HG03558 (cell line): ENCODE results near the gene E2F1.

Experiments used
- ATAC-seq: cut with Tn5 transposase; IDR thresholded peaks from one replicate; pipeline ENCODE4 v1.9.1; 2021; ENCODE audit warnings: moderate number of reproducible peaks; ENCODE audit not compliant: unreplicated experiment; ENCODE audit errors: extremely low read depth

E2F1 gene, protein sequence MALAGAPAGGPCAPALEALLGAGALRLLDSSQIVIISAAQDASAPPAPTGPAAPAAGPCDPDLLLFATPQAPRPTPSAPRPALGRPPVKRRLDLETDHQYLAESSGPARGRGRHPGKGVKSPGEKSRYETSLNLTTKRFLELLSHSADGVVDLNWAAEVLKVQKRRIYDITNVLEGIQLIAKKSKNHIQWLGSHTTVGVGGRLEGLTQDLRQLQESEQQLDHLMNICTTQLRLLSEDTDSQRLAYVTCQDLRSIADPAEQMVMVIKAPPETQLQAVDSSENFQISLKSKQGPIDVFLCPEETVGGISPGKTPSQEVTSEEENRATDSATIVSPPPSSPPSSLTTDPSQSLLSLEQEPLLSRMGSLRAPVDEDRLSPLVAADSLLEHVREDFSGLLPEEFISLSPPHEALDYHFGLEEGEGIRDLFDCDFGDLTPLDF

DNA sequence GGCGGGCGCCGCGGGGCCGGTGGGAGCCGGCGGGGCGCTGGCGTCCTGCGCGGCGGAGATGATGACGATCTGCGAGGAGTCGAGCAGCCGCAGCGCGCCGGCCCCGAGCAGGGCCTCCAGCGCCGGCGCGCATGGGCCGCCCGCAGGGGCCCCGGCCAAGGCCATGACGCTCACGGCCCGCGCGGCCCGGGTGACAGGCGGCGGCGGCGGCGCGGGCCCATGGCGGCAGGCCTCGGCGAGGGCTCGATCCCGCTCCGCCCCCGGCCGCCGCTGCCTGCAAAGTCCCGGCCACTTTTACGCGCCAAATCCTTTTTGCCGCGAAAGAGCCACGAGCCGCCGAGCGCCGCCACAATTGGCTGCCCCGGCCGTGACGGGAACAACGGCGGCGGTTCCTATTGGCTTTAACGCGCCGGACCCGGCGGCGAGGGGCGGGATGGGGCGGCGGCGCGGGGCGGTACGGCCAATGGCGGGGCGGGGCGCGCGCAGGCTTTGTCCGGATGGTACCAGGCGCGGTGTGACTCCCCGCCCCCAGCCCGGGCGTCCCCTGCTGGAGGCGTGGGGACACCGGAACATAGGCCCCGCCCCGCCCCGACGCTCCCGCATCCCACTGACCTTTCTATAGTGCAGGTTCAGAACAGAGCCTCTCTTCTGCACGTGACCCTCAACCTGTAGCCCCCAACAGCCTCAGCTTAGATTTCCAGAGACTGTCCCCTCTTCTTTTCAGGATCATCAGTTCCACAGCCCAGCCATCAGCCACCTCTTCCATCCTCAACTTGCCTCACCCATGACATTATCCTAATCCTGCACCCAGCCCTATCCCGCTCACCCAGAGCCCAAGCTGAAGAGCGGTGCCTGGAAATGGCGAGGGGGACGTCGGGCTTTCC, at the start of gene E2F1:
E2F1 (minus strand) TSS at position 286 of the 884 bp plus-strand sequence; CDS start at position 165, 121 bp downstream.
- peak; percentile 65 for ATAC-seq

DNA sequence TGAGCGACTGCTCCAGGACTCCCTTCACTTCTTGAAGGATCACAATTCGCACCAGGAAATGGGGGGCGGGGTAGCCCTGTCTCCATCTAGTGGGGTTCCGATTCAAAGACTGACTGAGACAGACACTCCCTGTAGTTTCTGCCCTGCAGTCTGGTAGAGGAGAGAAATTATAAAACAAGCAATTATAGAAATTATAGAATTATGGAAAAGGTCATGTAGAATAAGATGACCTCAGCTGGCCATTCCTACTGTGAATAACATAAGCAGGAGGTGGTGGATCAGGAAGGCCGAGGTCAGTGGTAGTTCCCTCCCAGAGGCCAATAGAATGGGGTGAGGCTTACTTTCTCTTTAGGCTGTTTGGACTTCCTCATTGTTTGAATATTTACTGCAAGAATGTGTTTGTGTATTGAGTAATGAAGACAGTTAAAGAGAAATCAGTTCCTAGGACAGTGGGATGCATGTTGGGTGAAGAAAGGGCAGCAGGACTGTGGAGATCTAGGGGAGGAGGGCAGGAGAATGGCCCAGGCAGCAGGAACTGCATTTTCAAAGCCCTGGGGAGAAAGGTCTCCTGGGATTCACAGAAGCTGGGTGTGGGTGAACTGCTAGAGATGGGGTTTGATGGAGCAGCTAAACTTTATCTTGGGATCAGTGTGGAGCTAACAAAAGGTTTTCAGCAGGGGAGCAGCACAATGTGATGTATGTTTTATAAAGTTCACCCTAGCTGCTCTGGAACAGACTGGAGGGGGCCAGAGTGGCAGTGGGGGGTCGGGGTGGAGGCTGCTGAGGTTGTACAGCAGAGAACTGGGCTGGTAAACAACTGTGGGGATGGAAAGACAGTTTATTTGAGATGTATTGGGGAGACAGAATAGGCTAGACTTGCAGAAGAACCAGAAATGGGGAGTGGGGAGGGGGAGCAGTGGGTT, 47.7 kb upstream of the E2F1 start:
- ATAC-seq, result no peak

DNA sequence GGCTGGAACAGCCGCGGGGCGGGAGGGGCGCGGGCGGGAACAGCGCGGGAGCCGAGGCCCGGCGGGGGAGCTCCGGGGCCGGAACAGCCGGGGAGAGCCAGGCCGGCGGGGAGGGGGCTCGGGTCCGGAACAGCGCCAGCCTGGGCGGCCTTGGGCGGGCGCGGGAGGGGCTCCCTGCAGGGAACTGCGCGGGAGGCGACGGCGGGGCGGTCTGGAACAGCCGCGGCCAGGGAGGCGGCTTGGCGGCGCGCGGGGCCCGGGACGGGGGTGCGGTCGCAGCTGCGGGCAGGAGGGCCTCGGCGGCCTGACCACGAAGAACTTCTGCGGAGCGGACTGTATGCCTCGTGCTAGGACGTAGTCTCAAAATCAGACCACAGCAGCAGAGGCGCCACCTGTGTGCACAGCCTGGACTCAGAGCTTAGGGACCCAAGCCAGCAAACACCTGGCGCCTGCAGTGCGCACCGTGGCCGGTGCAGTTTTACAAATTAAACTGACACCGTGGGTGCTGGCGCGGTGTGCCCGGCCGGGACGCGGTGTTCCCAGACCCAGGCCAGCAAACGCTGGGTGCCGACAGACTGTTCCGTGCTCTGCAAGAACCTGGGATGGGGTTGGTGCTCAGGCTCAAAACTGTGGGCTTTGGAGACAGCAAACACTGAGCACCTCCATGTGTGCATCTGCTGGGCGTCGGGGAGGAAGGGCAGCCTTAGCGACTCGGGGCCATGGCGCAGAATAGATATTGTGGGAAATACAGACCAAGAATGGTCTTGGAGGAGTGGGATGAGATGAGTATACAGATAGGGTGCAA, 46.2 kb upstream of the E2F1 start:
- peak; percentile 26 for ATAC-seq

DNA sequence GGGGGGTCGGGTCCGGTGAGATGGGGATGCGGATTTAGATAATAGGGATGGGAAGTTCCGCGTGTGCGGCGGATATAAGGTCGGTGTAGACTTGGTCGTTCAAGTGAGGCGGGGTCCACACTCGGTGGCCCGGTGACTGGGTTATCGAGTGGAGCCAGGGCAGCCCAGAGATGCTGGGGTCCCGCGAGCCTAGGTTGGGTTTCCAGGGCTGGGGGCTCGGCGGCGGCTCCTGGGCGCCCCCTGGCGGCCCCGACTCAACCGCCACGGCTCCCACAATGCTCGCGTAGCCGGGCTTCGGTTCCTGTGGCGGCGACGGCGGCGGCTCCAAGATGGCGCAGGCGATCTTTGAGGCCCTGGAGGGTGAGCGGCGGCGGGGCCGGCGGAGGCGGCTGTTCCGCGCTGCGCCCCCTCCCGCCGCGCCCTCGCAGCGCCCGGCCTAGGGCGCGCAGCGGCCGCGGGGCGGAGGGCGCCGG, 45.5 kb upstream of the E2F1 start, which contains the start of gene ZNF341:
ZNF341 (plus strand) TSS at position 304 of the 473 bp plus-strand sequence; CDS start at position 330, 26 bp downstream.
- peak; percentile 36 for ATAC-seq

DNA sequence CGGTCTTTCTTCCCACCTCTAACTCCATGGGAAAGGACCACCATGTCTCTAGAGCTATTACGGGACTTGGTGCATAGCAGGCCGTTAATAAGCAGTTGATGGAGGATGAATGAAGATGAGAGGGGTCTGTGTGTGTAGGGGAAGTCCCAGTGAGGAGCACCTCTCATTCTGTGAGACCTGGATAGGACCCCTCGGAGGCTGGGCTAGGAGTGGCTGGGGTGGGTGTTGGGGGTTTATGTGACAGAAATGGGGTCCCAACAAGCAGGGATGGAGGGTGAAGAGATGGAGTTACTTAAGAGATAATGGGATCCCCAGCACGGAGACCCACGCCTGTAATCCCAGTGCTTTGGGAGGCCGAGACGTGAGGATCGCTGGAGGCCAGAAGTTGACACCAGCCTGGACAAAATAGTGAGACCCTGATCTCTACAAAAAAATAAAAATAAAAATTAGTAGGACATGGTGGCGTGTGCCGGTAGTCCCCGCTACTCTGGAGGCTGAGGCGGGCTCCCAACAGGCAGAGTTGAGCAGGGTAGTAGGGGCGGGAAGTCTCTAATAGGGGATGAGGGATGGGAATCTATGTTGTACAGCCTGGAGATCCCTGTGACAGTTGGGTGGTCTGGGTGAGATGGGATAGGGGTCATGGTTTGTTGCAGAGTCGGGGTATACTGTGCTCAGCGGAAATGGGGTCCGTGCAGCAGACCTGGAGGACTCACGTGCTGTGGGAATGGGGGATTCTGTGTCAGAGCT, 44.9 kb upstream of the E2F1 start:
- no peak for ATAC-seq

DNA sequence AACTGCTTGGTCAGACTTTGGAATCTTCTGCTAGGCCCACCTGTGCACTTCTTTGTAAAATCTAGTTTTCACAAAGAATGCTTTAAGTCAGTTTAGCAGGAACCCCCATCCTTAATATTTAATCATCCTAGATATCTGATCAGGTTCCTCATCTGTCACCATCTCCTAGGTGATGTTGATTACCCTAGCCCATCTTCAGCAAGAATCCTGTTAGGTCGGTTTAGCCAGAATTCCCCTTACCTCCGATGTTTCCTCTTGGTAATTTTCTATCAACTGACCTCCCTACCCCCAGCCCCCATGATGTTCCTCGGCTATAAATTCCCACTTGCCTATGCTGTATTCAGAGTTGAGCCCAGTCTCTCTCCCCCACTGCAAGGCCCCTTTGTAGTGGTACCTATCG, 42.9 kb upstream of the E2F1 start:
- ATAC-seq, result no peak

DNA sequence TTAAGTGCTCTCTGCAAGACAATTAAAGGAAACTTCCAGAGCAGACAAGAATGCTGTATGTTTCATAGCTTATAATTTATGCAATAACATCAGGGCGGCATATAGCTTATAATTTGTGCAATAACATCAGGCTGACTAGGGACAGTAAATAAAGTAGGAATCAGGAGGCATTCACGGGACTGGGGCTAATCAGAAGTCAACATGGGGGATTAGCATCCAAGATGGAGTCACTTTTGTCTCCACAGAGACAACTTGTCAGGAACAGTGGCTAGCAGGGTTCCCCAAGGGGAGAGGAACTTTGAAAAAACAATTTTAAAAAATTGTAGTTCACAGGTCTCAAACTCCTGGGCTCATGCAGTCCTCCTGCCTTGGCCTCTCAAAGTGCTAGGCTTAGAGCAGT, 42.3 kb upstream of the E2F1 start:
- ATAC-seq, result no peak

DNA sequence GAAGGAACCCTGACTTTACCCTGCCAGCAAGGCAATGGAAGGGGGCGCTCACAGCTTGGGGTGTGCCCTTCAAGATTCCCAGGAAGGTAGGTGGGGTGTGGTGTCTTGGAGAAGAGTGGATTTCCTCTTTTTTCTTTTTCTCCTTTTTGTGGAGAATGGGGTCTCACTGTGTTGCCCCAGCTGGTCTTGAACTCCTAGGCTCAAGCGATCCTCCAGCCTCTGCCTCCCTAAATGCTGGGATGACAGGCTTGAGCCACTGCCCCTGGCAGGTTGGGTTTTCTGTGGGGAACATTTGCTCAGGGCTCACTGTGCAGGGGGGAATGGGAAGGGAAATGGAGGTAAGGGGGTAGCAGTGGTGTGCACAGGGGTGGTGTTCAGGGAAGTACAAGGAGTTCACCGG, 41.6 kb upstream of the E2F1 start:
- ATAC-seq, result no peak

DNA sequence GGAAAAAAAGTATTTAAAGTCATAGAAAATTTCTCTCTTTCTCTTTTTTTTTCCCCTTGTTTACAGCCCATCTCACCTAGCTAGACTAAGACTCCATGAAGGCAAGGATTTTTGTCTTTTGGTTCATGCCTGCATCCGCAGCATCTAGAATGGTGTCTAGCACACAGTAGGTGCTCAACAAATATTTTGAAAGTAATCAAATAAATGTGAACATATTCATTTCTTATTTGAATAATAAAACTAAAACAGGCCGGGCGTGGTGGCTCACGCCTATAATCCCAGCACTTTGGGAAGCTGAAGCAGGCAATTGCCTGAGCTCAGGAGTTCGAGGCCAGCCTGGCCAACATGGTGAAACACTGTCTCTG, 40.9 kb upstream of the E2F1 start:
- ATAC-seq, result no peak

DNA sequence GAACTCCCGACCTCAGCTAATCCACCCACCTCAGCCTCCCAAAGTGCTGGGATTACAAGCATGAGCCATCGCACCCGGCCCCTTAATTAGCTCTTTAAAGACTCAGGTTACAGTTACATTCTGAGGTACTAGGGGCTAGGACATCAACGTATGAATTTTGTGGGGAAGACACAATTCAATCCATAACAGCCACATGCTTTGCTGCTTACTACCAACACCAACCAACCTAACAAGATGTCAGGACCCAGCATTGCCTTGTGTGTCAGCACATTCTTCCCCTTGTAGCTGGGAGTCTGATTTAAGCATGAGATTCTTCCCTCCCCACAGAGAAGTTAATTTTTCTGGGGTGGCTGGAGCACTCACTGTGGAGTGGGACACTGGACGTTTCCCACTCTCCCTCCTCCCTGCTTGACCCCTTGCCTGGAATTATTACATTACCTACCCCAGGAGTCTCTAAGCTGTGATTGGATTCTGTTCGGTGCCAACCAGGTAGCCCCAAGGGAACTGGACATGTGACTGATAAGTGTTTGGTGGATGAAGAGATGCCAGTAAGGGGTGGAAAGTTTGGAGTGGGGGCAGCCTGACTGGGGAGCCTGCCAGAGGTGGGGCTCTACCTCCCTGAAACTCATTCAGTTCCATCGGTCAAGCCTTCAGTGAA, 39.6 kb upstream of the E2F1 start:
- no peak for ATAC-seq

DNA sequence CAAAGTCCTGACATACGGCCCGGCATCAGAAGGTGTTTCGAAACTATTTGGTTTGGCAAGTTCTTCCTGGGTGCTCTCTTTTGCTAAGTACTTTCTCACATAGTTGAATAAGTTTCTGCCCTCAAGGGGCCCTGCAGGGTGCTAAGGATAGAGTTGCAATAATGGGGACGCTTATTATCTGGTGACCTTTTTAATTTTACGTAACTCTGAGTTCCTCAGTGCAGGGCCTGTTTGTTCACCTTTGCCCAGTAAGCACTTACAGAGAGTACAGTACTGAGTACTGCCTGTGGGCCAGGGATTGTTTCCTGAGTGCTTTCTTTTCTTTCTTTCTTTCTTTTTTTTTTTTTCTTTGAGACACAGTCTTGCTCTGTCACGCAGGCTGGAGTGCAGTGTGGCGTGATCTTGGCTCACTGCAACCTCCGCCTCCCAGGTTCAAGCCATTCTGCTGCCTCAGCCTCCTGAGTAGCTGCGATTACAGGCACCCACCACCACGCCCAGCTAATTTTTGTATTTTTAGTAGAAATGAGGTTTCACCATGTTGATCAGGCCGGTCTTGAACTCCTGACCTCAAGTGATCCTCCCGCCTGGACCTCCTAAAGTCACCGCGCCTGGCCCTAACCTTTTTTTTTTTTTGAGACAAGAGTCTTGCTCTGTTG, 38.4 kb upstream of the E2F1 start:
- ATAC-seq, result no peak

DNA sequence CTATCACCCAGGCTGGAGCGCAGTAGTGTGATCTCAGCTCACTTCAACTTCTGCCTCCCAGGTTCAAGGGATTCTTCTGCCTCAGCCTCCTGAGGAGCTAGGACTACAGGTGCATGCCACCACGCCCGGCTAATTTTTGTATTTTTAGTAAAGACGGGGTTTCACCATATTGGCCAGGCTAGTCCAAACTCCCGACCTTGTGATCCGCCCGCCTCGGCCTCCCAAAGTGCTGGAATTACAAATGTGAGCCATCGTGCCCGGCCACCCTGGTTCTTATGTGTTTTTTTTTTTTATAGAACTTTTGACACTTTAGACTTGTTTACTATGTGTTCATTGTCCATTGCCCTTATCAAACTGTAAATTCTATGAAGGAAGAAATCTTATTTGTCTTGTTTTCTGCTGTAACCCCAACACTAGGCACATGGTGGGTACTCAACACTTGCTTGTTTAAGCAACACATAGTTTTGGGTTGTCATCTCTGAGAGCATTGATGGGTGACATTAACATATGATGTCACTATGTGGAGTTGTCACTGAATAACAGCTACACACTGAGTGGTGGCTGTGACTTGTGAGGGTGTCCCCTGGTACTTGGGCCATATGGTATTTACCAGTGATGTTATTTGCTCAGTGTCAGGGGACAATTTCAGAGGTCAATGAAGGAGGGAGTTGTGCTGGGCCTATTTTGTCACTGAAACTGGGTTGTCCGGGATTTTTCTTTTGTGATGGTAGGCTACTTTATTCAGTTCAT, 35.4 kb upstream of the E2F1 start:
- ATAC-seq, result no peak

DNA sequence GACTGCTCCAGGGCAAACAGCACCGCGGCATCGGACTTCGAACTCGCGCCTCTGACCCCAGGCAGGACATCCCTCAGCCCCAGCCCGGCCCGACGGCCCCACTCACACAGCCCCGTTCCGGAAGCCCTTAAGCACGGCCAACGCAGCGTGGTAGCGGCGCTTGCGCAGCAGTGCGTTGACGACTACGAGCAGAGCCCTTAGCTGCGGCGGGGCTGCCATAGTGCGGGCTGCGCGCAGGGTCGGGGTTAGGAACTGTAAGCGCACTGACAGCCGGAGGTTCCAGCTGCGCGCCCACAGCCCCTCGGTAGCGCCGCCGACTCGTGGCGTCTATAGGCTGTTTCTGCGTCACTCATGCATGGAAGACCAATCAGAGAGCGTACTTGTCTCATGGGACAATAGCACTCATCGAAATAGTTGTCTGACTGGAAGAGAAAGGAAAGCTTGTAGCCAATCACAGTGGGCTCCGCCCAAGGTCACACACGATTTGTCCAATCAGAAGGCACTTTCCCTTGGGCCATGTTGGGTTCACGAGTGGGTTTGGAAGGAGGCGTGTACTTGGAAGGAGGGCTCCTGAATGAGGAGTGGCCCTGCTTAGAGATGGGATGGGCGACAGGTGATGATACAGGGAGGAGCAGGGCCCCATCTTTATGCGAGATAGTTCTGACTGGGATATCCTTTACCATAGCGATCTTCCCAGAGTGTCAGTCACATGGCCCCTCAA, 34.0 kb upstream of the E2F1 start, which contains the start of gene PXMP4:
PXMP4 (minus strand) TSS at position 322 of the 721 bp plus-strand sequence; CDS start at position 219, 103 bp downstream.
- peak; percentile 70 for ATAC-seq

DNA sequence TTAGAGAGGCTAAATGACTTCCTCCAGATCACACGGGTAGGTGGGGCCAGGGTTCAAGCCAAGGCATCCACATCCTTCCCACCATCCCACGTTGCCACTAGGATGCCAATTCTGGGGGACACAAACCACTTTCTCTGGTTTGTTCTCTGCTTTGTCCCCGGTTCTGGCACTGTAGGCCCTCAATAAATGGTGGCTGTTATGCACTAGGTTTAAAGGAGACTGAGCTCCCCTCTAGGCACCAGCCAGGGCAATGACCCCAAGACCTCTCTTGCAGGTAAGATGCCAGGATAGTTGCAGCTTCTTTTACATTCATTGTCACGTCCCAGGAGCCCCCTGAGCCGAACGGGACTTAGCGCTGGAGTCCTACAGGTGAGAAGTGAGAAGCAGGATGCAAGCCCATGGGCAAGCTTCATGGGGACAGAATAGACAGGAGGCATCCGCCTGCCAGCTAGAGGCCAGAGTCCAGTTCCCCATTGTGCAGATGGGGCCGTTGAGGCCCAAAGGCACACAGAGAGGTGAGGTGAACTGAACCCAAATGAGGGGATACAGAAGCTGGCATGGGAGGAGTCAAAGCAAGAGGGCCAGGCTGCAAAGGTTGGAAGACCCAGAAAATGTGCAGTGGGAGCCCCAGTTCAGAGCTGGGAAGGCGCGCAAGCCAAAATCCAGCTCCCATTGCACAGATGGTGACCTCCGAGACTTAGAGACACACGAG, 33.2 kb upstream of the E2F1 start:
- no peak for ATAC-seq

DNA sequence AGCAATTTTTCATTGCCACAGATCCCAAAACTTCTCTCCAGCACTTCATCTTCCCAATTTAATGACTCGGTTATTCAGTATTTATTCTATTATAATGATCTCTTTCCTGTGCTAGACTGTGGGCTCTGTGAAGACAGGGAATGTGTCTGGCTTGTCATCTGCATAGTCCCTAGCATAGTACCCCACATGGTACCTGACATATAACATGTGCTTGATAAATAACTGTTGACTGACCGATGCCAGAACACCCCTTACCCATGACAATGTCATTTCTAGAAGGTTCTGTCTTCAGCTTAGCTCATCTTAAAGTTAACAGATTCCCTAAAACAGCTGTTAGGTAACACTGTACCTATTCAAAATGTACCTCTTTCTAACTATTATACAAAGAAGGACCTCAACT, 30.3 kb upstream of the E2F1 start:
- no peak for ATAC-seq
